Omental fat pad (tissue), 4 donors: ENCODE results near the gene KCNA2. TPM values are rescaled to one million over a fixed set of nuclear protein-coding genes. Genes with fewer than 3 reads are reported as not detected.

Experiments
- ATAC-seq: fragments of 150-250 bp; one replicate; pipeline ENCODE4 v1.9.1; 2016; ENCODE audit warnings: mild to moderate bottlenecking, moderate library complexity; ENCODE audit not compliant: low FRiP score
- DNase-seq: peaks from one replicate; pipeline ENCODE4 v3.0.0-alpha.2; 2019; ENCODE audit warnings: low spot score
- CTCF ChIP-seq, 3 donors: fragments of 450-650 bp; IDR thresholded peaks; one replicate each; pipeline ENCODE4 v1.5.1; 2016 to 2017; ENCODE audit warnings: antibody characterized with exemption in 3 of 3, mild to moderate bottlenecking in 3 of 3, moderate library complexity in 2 of 3
- total RNA-seq, 4 donors: library from RNA; depleted of rRNA; stranded (reverse); fragments of >200 nt; gene quantifications; one replicate each; pipeline ENCODE4 v1.1.0, GENCODE V29; 2016

KCNA2 gene
- total RNA-seq, 4 donors from 2014 or later = 1.9 to 29.8 (median 3.1) TPM

- peak; percentile 31 for ATAC-seq
- peak in 1 of 3 donors; percentile 28 for TF ChIP-seq CTCF (IDR thresholded peaks at IDR 0.05)
- DNase-seq = no peak
Measured at GRCh38 chr1:110554871-110555801, 51.0 kb downstream of the KCNA2 start.

DNA sequence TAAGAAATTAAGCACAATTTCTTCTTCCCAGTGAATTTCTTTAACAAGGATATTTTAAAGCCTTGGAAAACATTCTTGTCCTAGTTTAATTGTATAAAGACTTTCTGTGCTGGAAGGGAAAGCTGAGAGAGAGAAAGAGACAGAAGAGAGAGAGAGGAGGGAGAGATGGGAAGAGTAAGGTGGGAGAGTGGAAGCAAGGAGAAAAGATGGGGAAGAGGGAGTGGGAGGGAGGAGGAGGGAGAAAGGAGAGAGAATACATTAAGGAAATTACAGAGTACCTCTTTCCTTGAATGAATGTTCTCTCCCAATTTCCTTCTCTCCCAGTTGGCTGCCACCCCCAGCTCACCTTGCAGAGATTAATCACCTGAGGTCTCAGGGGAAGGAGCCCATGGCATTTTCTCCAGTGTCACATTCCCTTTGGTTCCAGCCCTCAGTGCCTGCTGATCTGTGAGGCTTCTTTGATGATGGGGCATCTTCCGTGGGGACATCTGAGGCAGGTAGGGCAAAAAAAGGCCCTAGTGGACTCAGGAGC is 54.8 kb downstream of the KCNA2 start:
- DNase-seq = no peak
- ATAC-seq = no peak
- TF ChIP-seq CTCF (IDR thresholded peaks at IDR 0.05) = no peak

DNA sequence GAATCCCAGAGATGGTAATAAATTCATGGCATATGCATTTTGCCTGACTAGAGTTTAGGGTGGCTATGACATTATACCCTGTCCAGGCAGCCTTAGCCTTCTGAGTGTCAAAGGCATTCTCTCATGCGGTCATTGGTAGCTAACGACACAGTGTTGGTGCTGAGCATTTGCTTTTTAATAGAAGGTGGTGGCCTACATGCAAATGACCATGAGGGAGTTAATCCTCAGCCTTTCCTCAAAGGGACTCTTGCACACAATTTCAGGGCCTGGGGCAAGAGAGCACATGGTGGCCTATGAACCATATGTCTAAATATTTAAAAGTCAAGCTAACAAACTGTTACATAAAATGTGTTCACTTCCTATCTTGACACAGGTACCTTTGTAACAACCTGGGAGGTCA is 56.3 kb downstream of the KCNA2 start:
- ATAC-seq (no peak), DNase-seq (no peak)
- TF ChIP-seq CTCF (IDR thresholded peaks at IDR 0.05) = no peak

DNA sequence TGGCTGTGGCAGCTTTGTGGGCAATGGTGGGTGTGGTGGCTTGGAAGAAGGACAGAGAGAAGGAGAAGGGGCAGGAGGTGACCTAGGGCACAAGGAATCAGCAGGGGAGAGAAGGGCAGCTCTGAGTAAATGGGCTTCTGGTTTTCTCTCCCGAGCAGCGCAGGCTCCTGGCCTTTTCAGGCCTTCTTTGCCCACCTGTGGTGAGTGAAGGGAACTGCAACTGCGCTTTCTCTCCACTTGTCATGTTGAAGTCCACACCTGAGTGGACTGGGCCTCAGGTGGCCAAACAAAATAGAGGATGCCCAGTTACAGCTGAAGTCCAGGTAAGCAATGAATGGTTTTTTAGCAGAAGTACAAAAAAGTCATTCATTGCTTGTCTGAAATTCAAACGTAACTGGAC is 57.8 kb downstream of the KCNA2 start:
- no peak for DNase-seq
- TF ChIP-seq CTCF (IDR thresholded peaks at IDR 0.05) = no peak
- no peak for ATAC-seq

DNA sequence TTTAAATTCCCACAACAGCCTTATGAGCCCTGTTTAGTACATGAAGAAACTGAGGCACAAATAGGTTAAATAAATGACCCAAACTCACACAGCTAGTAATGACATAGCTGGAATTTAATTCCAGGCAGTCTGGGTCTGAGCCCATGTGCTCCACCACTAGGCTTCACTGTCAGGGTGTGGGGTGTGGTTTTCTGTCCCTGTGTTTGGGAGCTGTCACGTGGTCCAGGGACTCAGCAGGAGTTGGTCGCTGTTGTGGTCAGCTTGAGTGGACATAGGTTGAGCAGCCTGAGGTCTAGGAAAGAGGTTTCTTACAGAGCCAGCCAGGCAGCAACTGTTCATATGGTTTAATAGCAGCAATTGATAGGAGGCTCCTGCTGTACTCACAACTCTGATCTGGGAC is 59.1 kb downstream of the KCNA2 start:
- no peak for ATAC-seq

GRCh38 chr1:110545492-110545891 is 60.7 kb downstream of the KCNA2 start:
- DNase-seq = no peak
- TF ChIP-seq CTCF (IDR thresholded peaks at IDR 0.05) = no peak
- ATAC-seq = no peak

More for the DNA sequence above, 59.1 kb downstream of the KCNA2 start:
- no peak for TF ChIP-seq CTCF (IDR thresholded peaks at IDR 0.05)
- no peak for DNase-seq

- DNase-seq (no peak), ATAC-seq (no peak)
- TF ChIP-seq CTCF (IDR thresholded peaks at IDR 0.05) = no peak
Measured at GRCh38 chr1:110544753-110545152, 61.4 kb downstream of the KCNA2 start.
